ENCODE data around the gene FLNB. TPM values are rescaled to one million over a fixed set of nuclear protein-coding genes. Genes with fewer than 3 reads are reported as not detected.

The FLNB gene
- total and polyA plus RNA-seq, 2 of the 13 experiments (the other 11 are each of a cell fraction or from before 2014, with no cell fraction given), result 106 to 130 TPM

DNA sequence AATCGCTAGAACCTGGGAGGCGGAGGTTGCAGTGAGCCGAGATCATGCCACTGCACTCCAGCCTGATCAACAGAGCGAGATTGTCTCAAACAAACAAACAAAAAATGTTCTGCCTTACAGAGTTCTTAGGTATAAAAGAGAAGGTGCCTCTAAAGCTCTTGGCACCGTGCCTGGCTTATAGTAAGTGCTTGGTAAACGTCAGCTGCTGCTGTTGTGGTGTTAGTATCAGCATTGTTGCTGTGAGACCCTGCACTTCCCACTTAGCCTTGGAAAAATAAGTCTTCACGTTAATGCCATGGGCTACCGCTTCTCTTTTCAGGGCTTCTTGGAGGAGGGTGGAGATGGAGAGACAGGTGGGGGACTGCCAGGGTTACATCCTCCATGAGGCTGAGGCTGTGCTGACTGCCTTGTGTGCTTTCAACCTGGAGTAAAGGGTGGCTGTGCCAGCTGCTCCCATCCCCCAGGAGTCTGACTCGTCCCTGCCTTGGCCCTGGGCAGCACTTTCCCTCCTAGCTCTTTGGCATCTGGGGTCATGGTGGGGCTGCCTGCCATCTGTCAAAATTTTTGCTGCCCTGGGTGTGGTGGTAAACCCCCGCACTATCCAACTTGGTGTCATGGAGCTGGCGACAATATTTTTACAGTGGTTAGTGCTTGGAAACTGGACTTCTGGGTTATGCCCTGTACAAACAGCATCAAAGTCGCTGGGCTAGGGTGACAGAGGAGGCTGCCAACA is 17.8 kb downstream of the FLNB start (continued):
- TF ChIP-seq FOXA3 (CRISPR knock-in tag; IDR thresholded peaks at IDR 0.05), result no peak
- no peak for TF ChIP-seq ZNF816 (CRISPR knock-in tag; IDR thresholded peaks at IDR 0.05; ENCODE audit: borderline replicate concordance)
- TF ChIP-seq FOXO1 (CRISPR knock-in tag; IDR thresholded peaks at IDR 0.05), result no peak
- TF ChIP-seq HNRNPUL1 (IDR thresholded peaks at IDR 0.05; ENCODE audit: low read depth, low read length), result no peak
- no peak for TF ChIP-seq ZNF749 (CRISPR knock-in tag; IDR thresholded peaks at IDR 0.05; ENCODE audit: borderline replicate concordance)
- TF ChIP-seq ZFYVE20 (CRISPR knock-in tag; IDR thresholded peaks at IDR 0.05; ENCODE audit: borderline replicate concordance, low read depth), result no peak
- TF ChIP-seq, protein P1, sequence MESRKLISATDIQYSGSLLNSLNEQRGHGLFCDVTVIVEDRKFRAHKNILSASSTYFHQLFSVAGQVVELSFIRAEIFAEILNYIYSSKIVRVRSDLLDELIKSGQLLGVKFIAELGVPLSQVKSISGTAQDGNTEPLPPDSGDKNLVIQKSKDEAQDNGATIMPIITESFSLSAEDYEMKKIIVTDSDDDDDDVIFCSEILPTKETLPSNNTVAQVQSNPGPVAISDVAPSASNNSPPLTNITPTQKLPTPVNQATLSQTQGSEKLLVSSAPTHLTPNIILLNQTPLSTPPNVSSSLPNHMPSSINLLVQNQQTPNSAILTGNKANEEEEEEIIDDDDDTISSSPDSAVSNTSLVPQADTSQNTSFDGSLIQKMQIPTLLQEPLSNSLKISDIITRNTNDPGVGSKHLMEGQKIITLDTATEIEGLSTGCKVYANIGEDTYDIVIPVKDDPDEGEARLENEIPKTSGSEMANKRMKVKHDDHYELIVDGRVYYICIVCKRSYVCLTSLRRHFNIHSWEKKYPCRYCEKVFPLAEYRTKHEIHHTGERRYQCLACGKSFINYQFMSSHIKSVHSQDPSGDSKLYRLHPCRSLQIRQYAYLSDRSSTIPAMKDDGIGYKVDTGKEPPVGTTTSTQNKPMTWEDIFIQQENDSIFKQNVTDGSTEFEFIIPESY (CRISPR knock-in tag; IDR thresholded peaks at IDR 0.05), result no peak

DNA sequence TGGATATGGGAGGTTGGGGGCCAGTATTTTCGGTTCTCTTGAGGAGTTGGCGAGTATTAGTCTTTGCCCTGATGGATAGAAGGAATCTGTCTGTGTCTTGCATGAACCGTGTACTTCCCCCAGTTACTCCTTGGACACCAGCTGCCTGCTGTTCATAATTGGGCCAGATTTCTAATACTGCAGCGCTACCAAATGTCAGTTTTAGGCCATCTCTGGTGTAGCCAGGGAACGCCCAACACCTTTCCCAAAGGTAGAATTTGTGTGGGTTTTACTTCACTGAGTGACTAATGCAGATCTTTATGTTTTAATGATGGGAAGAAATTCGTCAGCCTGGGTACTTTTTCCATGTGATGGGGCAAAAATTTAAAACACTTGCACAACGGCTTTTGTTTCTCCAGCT is 18.4 kb downstream of the FLNB start:
- BruUV-seq (replicated peaks), result no TSS peak
- ChIA-PET POLR2A (interaction anchor here (2.6 kb wide), 1 partner anchor 33 kb away, joined by 10 read pairs; no protein-coding TSS in a partner anchor), CTCF (ENCODE audit: low intra/inter-chr PET ratio, low total read pairs) (no interaction called here)
- H3K79me2 ChIP-seq (ENCODE audit: insufficient read depth, low read length), result peaks cover 95% of the 10 kb centered on the region
- H3K27me3 ChIP-seq (ENCODE audit: control insufficient read depth in 1 of 2, insufficient read depth in 2 of 2, low read length in 2 of 2), result no peaks in the 10 kb centered on the region
- H3K4me3 ChIP-seq (replicated peaks in 1 of 3; ENCODE audit: insufficient read depth in 1 of 3, low read depth in 2 of 3, low read length in 3 of 3), result no peak overlapping the region
- peaks cover 87% of the 10 kb centered on the region for H3K4me1 ChIP-seq (ENCODE audit: insufficient read depth, low read length)
- no peak overlapping the region for H3K9ac ChIP-seq (ENCODE audit: insufficient read depth, low read depth, low read length)
- DNase-seq (ENCODE audit: low spot score), result no peak
- no peaks in the 10 kb centered on the region for H3K9me3 ChIP-seq (ENCODE audit: low read length)
- no peak for ATAC-seq
- in situ Hi-C loops (cut with HindIII; ENCODE audit: extremely low pct_ligation_motif_present, low pct_unique_long_range_greater_than_20kb), result no loop called here
- H4K20me1 ChIP-seq (ENCODE audit: insufficient read depth, low read length), result peaks cover 72% of the 10 kb centered on the region
- no peaks in the 10 kb centered on the region; a peak in 3 of 5 replicates for H3K36me3 ChIP-seq (replicated peaks in 1 of 2; ENCODE audit: control insufficient read depth in 1 of 2, insufficient read depth in 2 of 2, low read length in 2 of 2)
- intact Hi-C loops (cut with micrococcal nuclease; ENCODE audit: unreplicated experiment), result no loop called here
- H3K27ac ChIP-seq (ENCODE audit: extremely low read length, insufficient read depth, low read length), result peak overlapping the region; percentile 24
- no peak overlapping the region for H3K4me2 ChIP-seq (ENCODE audit: low read depth, low read length)
- no peak for FAIRE-seq
- 87% methylated on average over 7 of the region's 7 CpGs for WGBS (ENCODE audit: low lambda C conversion rate)
- no peak overlapping the region for H2AFZ ChIP-seq (ENCODE audit: low read length)
- no peak for TF ChIP-seq ISL2 (CRISPR knock-in tag; IDR thresholded peaks at IDR 0.05)
- TF ChIP-seq, protein P2, sequence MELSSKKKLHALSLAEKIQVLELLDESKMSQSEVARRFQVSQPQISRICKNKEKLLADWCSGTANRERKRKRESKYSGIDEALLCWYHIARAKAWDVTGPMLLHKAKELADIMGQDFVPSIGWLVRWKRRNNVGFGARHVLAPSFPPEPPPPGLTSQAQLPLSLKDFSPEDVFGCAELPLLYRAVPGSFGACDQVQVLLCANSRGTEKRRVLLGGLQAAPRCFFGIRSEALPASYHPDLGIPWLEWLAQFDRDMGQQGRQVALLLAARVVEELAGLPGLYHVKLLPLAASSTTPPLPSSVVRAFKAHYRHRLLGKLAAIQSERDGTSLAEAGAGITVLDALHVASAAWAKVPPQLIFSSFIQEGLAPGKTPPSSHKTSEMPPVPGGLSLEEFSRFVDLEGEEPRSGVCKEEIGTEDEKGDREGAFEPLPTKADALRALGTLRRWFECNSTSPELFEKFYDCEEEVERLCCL (CRISPR knock-in tag; IDR thresholded peaks at IDR 0.05; ENCODE audit: borderline replicate concordance), result no peak
- TF ChIP-seq ZNF564 (CRISPR knock-in tag; IDR thresholded peaks at IDR 0.05), result no peak
- no peak for TF ChIP-seq CAMTA2 (CRISPR knock-in tag; IDR thresholded peaks at IDR 0.05; ENCODE audit: borderline replicate concordance)
- no peak for TF ChIP-seq SP5 (CRISPR knock-in tag; IDR thresholded peaks at IDR 0.05; ENCODE audit: borderline replicate concordance, low read depth)
- no peak for TF ChIP-seq ZNF251 (CRISPR knock-in tag; IDR thresholded peaks at IDR 0.05)
- TF ChIP-seq RORA (CRISPR knock-in tag; IDR thresholded peaks at IDR 0.05), result no peak
- no peak for TF ChIP-seq MEIS2 (CRISPR knock-in tag; IDR thresholded peaks at IDR 0.05)
- TF ChIP-seq, protein P3, sequence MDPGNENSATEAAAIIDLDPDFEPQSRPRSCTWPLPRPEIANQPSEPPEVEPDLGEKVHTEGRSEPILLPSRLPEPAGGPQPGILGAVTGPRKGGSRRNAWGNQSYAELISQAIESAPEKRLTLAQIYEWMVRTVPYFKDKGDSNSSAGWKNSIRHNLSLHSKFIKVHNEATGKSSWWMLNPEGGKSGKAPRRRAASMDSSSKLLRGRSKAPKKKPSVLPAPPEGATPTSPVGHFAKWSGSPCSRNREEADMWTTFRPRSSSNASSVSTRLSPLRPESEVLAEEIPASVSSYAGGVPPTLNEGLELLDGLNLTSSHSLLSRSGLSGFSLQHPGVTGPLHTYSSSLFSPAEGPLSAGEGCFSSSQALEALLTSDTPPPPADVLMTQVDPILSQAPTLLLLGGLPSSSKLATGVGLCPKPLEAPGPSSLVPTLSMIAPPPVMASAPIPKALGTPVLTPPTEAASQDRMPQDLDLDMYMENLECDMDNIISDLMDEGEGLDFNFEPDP (CRISPR knock-in tag; conservative IDR thresholded peaks at IDR 0.05), result no peak
- TF ChIP-seq, protein P4, sequence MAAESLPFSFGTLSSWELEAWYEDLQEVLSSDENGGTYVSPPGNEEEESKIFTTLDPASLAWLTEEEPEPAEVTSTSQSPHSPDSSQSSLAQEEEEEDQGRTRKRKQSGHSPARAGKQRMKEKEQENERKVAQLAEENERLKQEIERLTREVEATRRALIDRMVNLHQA (CRISPR knock-in tag; IDR thresholded peaks at IDR 0.05), result no peak
- TF ChIP-seq ZNF547 (CRISPR knock-in tag; IDR thresholded peaks at IDR 0.05), result no peak
- no peak for TF ChIP-seq ZNF558 (CRISPR knock-in tag; IDR thresholded peaks at IDR 0.05; ENCODE audit: borderline replicate concordance)
